ENCODE results near the gene AR.
"Not testable (repeated sequence)": the region's sequence is repeated elsewhere in the genome, so short reads cannot be mapped to it uniquely, and the experiment has no call there.

The AR gene

GRCh38 chrX:67637293-67637692 lies 93.5 kb downstream of the AR start:
- H3K9me3 ChIP-seq (ENCODE audit: control insufficient read depth, insufficient read depth, low read length); H3K27me3 ChIP-seq (ENCODE audit: control insufficient read depth, insufficient read depth, low read length); H3K36me3 ChIP-seq (ENCODE audit: control insufficient read depth, insufficient read depth, low read length); H3K4me1 ChIP-seq (ENCODE audit: control insufficient read depth, insufficient read depth, low read length); DNase-seq (ENCODE audit: low read depth, low spot score); H3K27ac ChIP-seq (ENCODE audit: low read length); H3K4me3 ChIP-seq (ENCODE audit: low read length): not testable (repeated sequence)
- WGBS (ENCODE audit: insufficient coverage, insufficient read length) = no CpG with 5 or more reads among the region's 3 CpGs

- no peak for DNase-seq (ENCODE audit: low read depth, low spot score)
- Histone ChIP-seq H3K36me3 (ENCODE audit: control insufficient read depth, insufficient read depth, low read length) (no peaks in the 10 kb centered on the region), H3K27me3 (ENCODE audit: control insufficient read depth, insufficient read depth, low read length) (no peaks in the 10 kb centered on the region), H3K27ac (ENCODE audit: low read length) (no peak overlapping the region), H3K9me3 (ENCODE audit: control insufficient read depth, insufficient read depth, low read length) (no peaks in the 10 kb centered on the region), H3K4me1 (ENCODE audit: control insufficient read depth, insufficient read depth, low read length) (no peaks in the 10 kb centered on the region), H3K4me3 (ENCODE audit: low read length) (no peak overlapping the region)
- no CpG with 5 or more reads among the region's 4 CpGs for WGBS (ENCODE audit: insufficient coverage, insufficient read length)
These were observed 104.5 kb downstream of the AR start for GRCh38 chrX:67648361-67648760.

- Histone ChIP-seq H3K36me3 (ENCODE audit: control insufficient read depth, insufficient read depth, low read length) (no peaks in the 10 kb centered on the region), H3K27ac (ENCODE audit: low read length) (no peak overlapping the region), H3K27me3 (ENCODE audit: control insufficient read depth, insufficient read depth, low read length) (no peaks in the 10 kb centered on the region), H3K9me3 (ENCODE audit: control insufficient read depth, insufficient read depth, low read length) (no peaks in the 10 kb centered on the region), H3K4me1 (ENCODE audit: control insufficient read depth, insufficient read depth, low read length) (no peaks in the 10 kb centered on the region; the same call in 1 of the 2 replicates), H3K4me3 (ENCODE audit: low read length) (no peak overlapping the region)
- DNase-seq (ENCODE audit: low read depth, low spot score) = no peak
- WGBS (ENCODE audit: insufficient coverage, insufficient read length) = no CpG with 5 or more reads among the region's 6 CpGs
These were observed 107.8 kb downstream of the AR start for GRCh38 chrX:67651437-67652142.

GRCh38 chrX:67652543-67652942 lies 108.7 kb downstream of the AR start:
- Histone ChIP-seq H3K27ac (ENCODE audit: low read length) (no peak overlapping the region), H3K9me3 (ENCODE audit: control insufficient read depth, insufficient read depth, low read length) (no peaks in the 10 kb centered on the region), H3K27me3 (ENCODE audit: control insufficient read depth, insufficient read depth, low read length) (no peaks in the 10 kb centered on the region), H3K4me1 (ENCODE audit: control insufficient read depth, insufficient read depth, low read length) (no peaks in the 10 kb centered on the region; the same call in 1 of the 2 replicates), H3K36me3 (ENCODE audit: control insufficient read depth, insufficient read depth, low read length) (no peaks in the 10 kb centered on the region), H3K4me3 (ENCODE audit: low read length) (no peak overlapping the region)
- no peak for DNase-seq (ENCODE audit: low read depth, low spot score)

- no peak overlapping the region for H3K27ac ChIP-seq (ENCODE audit: low read length)
- H3K4me3 ChIP-seq (ENCODE audit: low read length) = no peak overlapping the region
- WGBS (ENCODE audit: insufficient coverage, insufficient read length) = no CpG with 5 or more reads among the region's 1 CpG
- H3K27me3 ChIP-seq (ENCODE audit: control insufficient read depth, insufficient read depth, low read length) = no peaks in the 10 kb centered on the region
- no peaks in the 10 kb centered on the region for H3K9me3 ChIP-seq (ENCODE audit: control insufficient read depth, insufficient read depth, low read length)
- H3K36me3 ChIP-seq (ENCODE audit: control insufficient read depth, insufficient read depth, low read length) = no peaks in the 10 kb centered on the region
- no peaks in the 10 kb centered on the region; the same call in 1 of the 2 replicates for H3K4me1 ChIP-seq (ENCODE audit: control insufficient read depth, insufficient read depth, low read length)
- DNase-seq (ENCODE audit: low read depth, low spot score) = no peak
These were observed 110.5 kb downstream of the AR start for GRCh38 chrX:67654301-67654700.

GRCh38 chrX:67665583-67665982 lies 121.8 kb downstream of the AR start:
- H3K4me3 ChIP-seq (ENCODE audit: low read length) = no peak overlapping the region
- DNase-seq (ENCODE audit: low read depth, low spot score) = no peak
- no peak overlapping the region for H3K27ac ChIP-seq (ENCODE audit: low read length)
- no peaks in the 10 kb centered on the region for H3K9me3 ChIP-seq (ENCODE audit: control insufficient read depth, insufficient read depth, low read length)
- no peaks in the 10 kb centered on the region for H3K27me3 ChIP-seq (ENCODE audit: control insufficient read depth, insufficient read depth, low read length)
- H3K4me1 ChIP-seq (ENCODE audit: control insufficient read depth, insufficient read depth, low read length) = no peaks in the 10 kb centered on the region
- WGBS (ENCODE audit: insufficient coverage, insufficient read length) = no CpG with 5 or more reads among the region's 1 CpG
- no peaks in the 10 kb centered on the region for H3K36me3 ChIP-seq (ENCODE audit: control insufficient read depth, insufficient read depth, low read length)

- WGBS (ENCODE audit: insufficient coverage, insufficient read length) = no CpG with 5 or more reads among the region's 2 CpGs
- not testable (repeated sequence) for H3K27me3 ChIP-seq (ENCODE audit: control insufficient read depth, insufficient read depth, low read length); H3K4me1 ChIP-seq (ENCODE audit: control insufficient read depth, insufficient read depth, low read length); H3K27ac ChIP-seq (ENCODE audit: low read length); DNase-seq (ENCODE audit: low read depth, low spot score); H3K36me3 ChIP-seq (ENCODE audit: control insufficient read depth, insufficient read depth, low read length); H3K4me3 ChIP-seq (ENCODE audit: low read length); H3K9me3 ChIP-seq (ENCODE audit: control insufficient read depth, insufficient read depth, low read length)
These were observed 126.9 kb downstream of the AR start for GRCh38 chrX:67670717-67671116.

- no peaks in the 10 kb centered on the region for H3K27me3 ChIP-seq (ENCODE audit: control insufficient read depth, insufficient read depth, low read length)
- no peaks in the 10 kb centered on the region for H3K36me3 ChIP-seq (ENCODE audit: control insufficient read depth, insufficient read depth, low read length)
- no peak overlapping the region for H3K27ac ChIP-seq (ENCODE audit: low read length)
- no peak for DNase-seq (ENCODE audit: low read depth, low spot score)
- WGBS (ENCODE audit: insufficient coverage, insufficient read length) = no CpG with 5 or more reads among the region's 2 CpGs
- H3K9me3 ChIP-seq (ENCODE audit: control insufficient read depth, insufficient read depth, low read length) = no peaks in the 10 kb centered on the region
- no peaks in the 10 kb centered on the region for H3K4me1 ChIP-seq (ENCODE audit: control insufficient read depth, insufficient read depth, low read length)
- H3K4me3 ChIP-seq (ENCODE audit: low read length) = no peak overlapping the region
These were observed 130.0 kb downstream of the AR start for GRCh38 chrX:67673741-67674274.

GRCh38 chrX:67674741-67675140 lies 130.9 kb downstream of the AR start:
- Histone ChIP-seq H3K27me3 (ENCODE audit: control insufficient read depth, insufficient read depth, low read length) (no peaks in the 10 kb centered on the region), H3K4me3 (ENCODE audit: low read length) (no peak overlapping the region), H3K9me3 (ENCODE audit: control insufficient read depth, insufficient read depth, low read length) (no peaks in the 10 kb centered on the region), H3K4me1 (ENCODE audit: control insufficient read depth, insufficient read depth, low read length) (no peaks in the 10 kb centered on the region), H3K36me3 (ENCODE audit: control insufficient read depth, insufficient read depth, low read length) (no peaks in the 10 kb centered on the region), H3K27ac (ENCODE audit: low read length) (no peak overlapping the region)
- DNase-seq (ENCODE audit: low read depth, low spot score) = no peak
- WGBS (ENCODE audit: insufficient coverage, insufficient read length) = no CpG with 5 or more reads among the region's 1 CpG

GRCh38 chrX:67684136-67684535 lies 140.3 kb downstream of the AR start:
- WGBS (ENCODE audit: insufficient coverage, insufficient read length) = no CpG with 5 or more reads among the region's 4 CpGs
- Histone ChIP-seq H3K4me3 (ENCODE audit: low read length) (no peak overlapping the region), H3K4me1 (ENCODE audit: control insufficient read depth, insufficient read depth, low read length) (no peaks in the 10 kb centered on the region)

GRCh38 chrX:67692246-67692645 lies 148.4 kb downstream of the AR start:
- Histone ChIP-seq H3K4me3 (ENCODE audit: low read length) (no peak overlapping the region), H3K36me3 (ENCODE audit: control insufficient read depth, insufficient read depth, low read length) (no peaks in the 10 kb centered on the region), H3K4me1 (ENCODE audit: control insufficient read depth, insufficient read depth, low read length) (no peaks in the 10 kb centered on the region), H3K9me3 (ENCODE audit: control insufficient read depth, insufficient read depth, low read length) (no peaks in the 10 kb centered on the region), H3K27me3 (ENCODE audit: control insufficient read depth, insufficient read depth, low read length) (no peaks in the 10 kb centered on the region), H3K27ac (ENCODE audit: low read length) (no peak overlapping the region)
- DNase-seq (ENCODE audit: low read depth, low spot score) = no peak

More at GRCh38 chrX:67684136-67684535, 140.3 kb downstream of the AR start:
- Histone ChIP-seq H3K9me3 (ENCODE audit: control insufficient read depth, insufficient read depth, low read length) (no peaks in the 10 kb centered on the region), H3K27ac (ENCODE audit: low read length) (no peak overlapping the region), H3K27me3 (ENCODE audit: control insufficient read depth, insufficient read depth, low read length) (no peaks in the 10 kb centered on the region), H3K36me3 (ENCODE audit: control insufficient read depth, insufficient read depth, low read length) (no peaks in the 10 kb centered on the region)
- DNase-seq (ENCODE audit: low read depth, low spot score) = no peak
